K562 (cell line): ENCODE results near the gene KIF5A. TPM values are rescaled to one million over a fixed set of nuclear protein-coding genes. Genes with fewer than 3 reads are reported as not detected.
A peak's percentile ranks its signal among the peaks of the same experiment; 100 is the strongest.

ENCODE experiments used
- ATAC-seq: fragments of 200-7000 bp; cut with Tn5 transposase; 3 replicates; pipeline ENCODE4 v1.9.1; 2020; ENCODE audit warnings: moderate library complexity
- BruUV-seq: library from RNA; stranded (reverse); fragments of 400-500 nt; replicated peaks from 2 replicates; lab custom pipeline; 2021; lab: Mats Ljungman, UMichigan
- CTCF ChIA-PET: fragments of 300-600 bp; formaldehyde crosslinking; extraction: SDS; loops from one replicate; lab custom pipeline; 2021; ENCODE audit warnings: low intra/inter-chr PET ratio; lab: Yijun Ruan, JAX
- POLR2A ChIA-PET: fragments of 300-600, 350-650 bp; sonication (Branson Sonifier 250); formaldehyde crosslinking; extraction: SDS; loops from one replicate; lab custom pipeline; 2021; ENCODE audit warnings: antibody characterized with exemption, inconsistent platforms; lab: Yijun Ruan, JAX
- DNase-seq, 4 experiments: peaks; one replicate each; pipeline versions ENCODE4 v3.0.0 to v3.0.0-alpha.2; 2011 to 2018; ENCODE audit warnings: low spot score in 3 of 4, mixed read lengths in 3 of 4; ENCODE audit errors: extremely low read depth in 1 of 4
- FAIRE-seq: peaks from 2 replicates; lab custom pipeline; 2011; peaks lifted over from hg19 to GRCh38; lab: Jason Lieb, UNC
- H2AFZ ChIP-seq: 2 replicates; pipeline ENCODE4 v1.6.0; 2011; ENCODE audit warnings: low read depth, low read length, control low read depth, inconsistent platforms
- H3K27ac ChIP-seq: fragments of 200-600 bp; 3 replicates; pipeline ENCODE4 v1.8.0; 2011; ENCODE audit warnings: low read depth, mild to moderate bottlenecking, control low read depth, inconsistent platforms, low read length, moderate library complexity, mixed read lengths; ENCODE audit errors: extremely low read depth
- H3K27me3 ChIP-seq, 2 experiments: fragments of 300-600 bp in 1 of 2; 2 replicates in 1 of 2; 3 replicates in 1 of 2; pipeline versions ENCODE4 v1.6.0 to v1.8.0; 2011; ENCODE audit warnings: inconsistent platforms in 2 of 2, low read length in 2 of 2, mild to moderate bottlenecking in 1 of 2, mixed read lengths in 1 of 2, moderate library complexity in 1 of 2; ENCODE audit not compliant: control insufficient read depth in 2 of 2, insufficient read depth in 2 of 2
- H3K36me3 ChIP-seq: fragments of 300-600 bp; 3 replicates; pipeline ENCODE4 v1.8.0; 2011; ENCODE audit warnings: mild to moderate bottlenecking, low read length, inconsistent platforms; ENCODE audit not compliant: control insufficient read depth, insufficient read depth
- H3K4me1 ChIP-seq, 2 experiments: fragments of 200-600 bp in 1 of 2; replicated peaks in 1 of 2; 2 replicates in 1 of 2; 3 replicates in 1 of 2; pipeline versions ENCODE4 v1.5.1 to v1.8.0; 2011; ENCODE audit warnings: inconsistent platforms in 2 of 2, low read length in 2 of 2, mild to moderate bottlenecking in 1 of 2, mixed read lengths in 1 of 2, moderate library complexity in 1 of 2; ENCODE audit not compliant: control insufficient read depth in 2 of 2, insufficient read depth in 2 of 2
- H3K4me2 ChIP-seq: 2 replicates; pipeline ENCODE4 v1.6.1; 2011; ENCODE audit warnings: low read length, control low read depth, inconsistent platforms, mixed read lengths; ENCODE audit not compliant: insufficient read depth
- H3K4me3 ChIP-seq: fragments of 200-600 bp; sonication (generic), shearing (Covaris generic); 2 replicates; pipeline ENCODE4 v1.5.1; 2016; ENCODE audit warnings: control low read depth, inconsistent platforms
- H3K79me2 ChIP-seq: fragments of 200-600 bp; 3 replicates; pipeline ENCODE4 v1.8.0; 2011; ENCODE audit warnings: low read length, inconsistent platforms; ENCODE audit not compliant: control insufficient read depth, insufficient read depth
- H3K9ac ChIP-seq, 2 experiments: 2 replicates each; pipeline versions ENCODE4 v1.6.0 to v1.6.1; 2011; ENCODE audit warnings: low read depth in 2 of 2, low read length in 2 of 2, control low read depth in 1 of 2, inconsistent platforms in 1 of 2, mild to moderate bottlenecking in 1 of 2, mixed read lengths in 1 of 2; ENCODE audit not compliant: insufficient read depth in 1 of 2
- H3K9me1 ChIP-seq: one replicate; pipeline ENCODE4 v1.6.0; 2011; ENCODE audit warnings: inconsistent platforms, mild to moderate bottlenecking, low read length, moderate library complexity; ENCODE audit not compliant: control insufficient read depth, insufficient read depth
- H3K9me3 ChIP-seq: replicated peaks from 2 replicates; pipeline ENCODE4 v1.5.1; 2011; ENCODE audit warnings: low read depth, low read length, inconsistent platforms; ENCODE audit not compliant: control insufficient read depth, insufficient read depth
- H4K20me1 ChIP-seq: replicated peaks from 2 replicates; pipeline ENCODE4 v1.6.1; 2011; ENCODE audit warnings: low read length, inconsistent platforms, mixed read lengths; ENCODE audit not compliant: control insufficient read depth, insufficient read depth
- ATF1 ChIP-seq, 2 experiments: fragments of 450-650 bp in 1 of 2; IDR thresholded peaks; 2 replicates each; pipeline ENCODE4 v1.6.1; 2016; ENCODE audit warnings: missing compliant biosample characterization in 1 of 2, missing genetic modification characterization in 1 of 2
- C11orf30 ChIP-seq: fragments of 450-650 bp; IDR thresholded peaks from 2 replicates; pipeline ENCODE4 v1.6.1; 2016; ENCODE audit warnings: low read depth, mild to moderate bottlenecking
- HDAC1 ChIP-seq, 2 experiments: fragments of 450-650 bp; IDR thresholded peaks; 2 replicates each; pipeline ENCODE4 v1.6.1; 2016 to 2017; ENCODE audit warnings: inconsistent platforms in 1 of 2, mild to moderate bottlenecking in 1 of 2, moderate library complexity in 1 of 2
- IRF2 ChIP-seq: sonication (generic); formaldehyde crosslinking; IDR thresholded peaks from 2 replicates; pipeline ENCODE4 v1.8.1; 2022; ENCODE audit warnings: mild to moderate bottlenecking, missing genetic modification reagents
- POLR3G ChIP-seq: IDR thresholded peaks from 2 replicates; pipeline ENCODE4 v1.6.1; 2011; ENCODE audit not compliant: insufficient read length, insufficient replicate concordance; ENCODE audit errors: extremely low read depth
- SIRT6 ChIP-seq: IDR thresholded peaks from one replicate; pipeline ENCODE4 v1.6.1; 2012; ENCODE audit warnings: low read depth, mild to moderate bottlenecking, control low read depth, inconsistent platforms, low read length, moderate library complexity
- XRCC3 ChIP-seq: fragments of 450-650 bp; IDR thresholded peaks from 2 replicates; pipeline ENCODE4 v1.6.1; 2017; ENCODE audit warnings: mild to moderate bottlenecking, moderate library complexity
- ZBTB34 ChIP-seq: fragments of 250-450 bp; sonication (Bioruptor Pico); IDR thresholded peaks from 2 replicates; pipeline ENCODE4 v1.8.0; 2021; ENCODE audit warnings: mild to moderate bottlenecking, moderate library complexity
- ZNF274 ChIP-seq: IDR thresholded peaks from 2 replicates; pipeline ENCODE4 v1.6.1; 2011; ENCODE audit warnings: low read depth, mild to moderate bottlenecking, low read length, moderate library complexity, borderline replicate concordance
- ZNF316 ChIP-seq: fragments of 450-650 bp; IDR thresholded peaks from 2 replicates; pipeline ENCODE4 v1.6.1; 2016
- whole genome bisulfite sequencing: fragments of 100-300 bp; shearing (Covaris generic); methylation state at CpG from one replicate; pipeline ENCODE4 v1.1.6; 2016; ENCODE audit warnings: low coverage, mixed read lengths; ENCODE audit not compliant: insufficient coverage; ENCODE audit errors: missing lambda C conversion rate; 5-methylcytosine and 5-hydroxymethylcytosine counted together
- in situ Hi-C: fragments of 300-500 bp; cut with MboI; formaldehyde crosslinking; loops from 4 replicates; pipeline ENCODE4 v1.15.0; 2018; ENCODE audit warnings: inconsistent platforms, mixed read lengths
- intact Hi-C: fragments of 100-400 bp; cut with micrococcal nuclease; formaldehyde crosslinking; loops from 2 replicates; pipeline ENCODE4 v1.14.2; 2022
- polyA plus RNA-seq, 8 experiments: library from polyadenylated mRNA; depleted of rRNA in 4 of 8; stranded (reverse) in 5 of 8; unstranded in 3 of 8; fragments of >200 nt; fragmentation: Nextera tagmentation in 2 of 8; fragmentation: Illumina TruSeq in 1 of 8; extraction: Ambion mirVana in 2 of 8; extraction: Trizol in 1 of 8; gene quantifications; 2 replicates each; pipeline versions ENCODE4 v1.2.1 to v1.2.3, GENCODE V29; 2011 to 2014; ENCODE audit warnings: inconsistent platforms in 1 of 8, missing spikeins in 1 of 8
- total RNA-seq, 7 experiments: library from RNA; depleted of rRNA in 6 of 7; stranded (reverse); fragments of >200 nt in 6 of 7; fragmentation: Illumina TruSeq in 2 of 7; extraction: Trizol in 2 of 7; gene quantifications; 2 replicates each; pipeline versions ENCODE4 v1.2.1 to v1.2.3, GENCODE V29; 2011 to 2021; ENCODE audit warnings: low replicate concordance in 1 of 7
- TF ChIP-seq, protein P1 (sequence below): sonication (generic); formaldehyde crosslinking; IDR thresholded peaks from 2 replicates; pipeline ENCODE4 v1.8.1; 2023; ENCODE audit warnings: mild to moderate bottlenecking, missing genetic modification reagents
- TF ChIP-seq, protein P2 (sequence below): fragments of 250-450 bp; sonication (Bioruptor Pico); IDR thresholded peaks from 2 replicates; pipeline ENCODE4 v1.8.0; 2021; ENCODE audit warnings: moderate library complexity, mild to moderate bottlenecking, inconsistent platforms
- TF ChIP-seq, protein P3 (sequence below): fragments of 450-650 bp; IDR thresholded peaks from 2 replicates; pipeline ENCODE4 v1.7.0; 2016; ENCODE audit warnings: borderline replicate concordance

KIF5A gene
- total and polyA plus RNA-seq, 9 of the 15 experiments (the other 6 are each of a cell fraction or from before 2014, with no cell fraction given) = 3.4 to 17.7 (median 8.0) TPM

GRCh38 chr12:57606821-57607220 is 57.0 kb downstream of the KIF5A start (continued):
- TF ChIP-seq ZBTB34 (CRISPR knock-in tag) (no peak), POLR3G (no peak)
- TF ChIP-seq, protein P1, sequence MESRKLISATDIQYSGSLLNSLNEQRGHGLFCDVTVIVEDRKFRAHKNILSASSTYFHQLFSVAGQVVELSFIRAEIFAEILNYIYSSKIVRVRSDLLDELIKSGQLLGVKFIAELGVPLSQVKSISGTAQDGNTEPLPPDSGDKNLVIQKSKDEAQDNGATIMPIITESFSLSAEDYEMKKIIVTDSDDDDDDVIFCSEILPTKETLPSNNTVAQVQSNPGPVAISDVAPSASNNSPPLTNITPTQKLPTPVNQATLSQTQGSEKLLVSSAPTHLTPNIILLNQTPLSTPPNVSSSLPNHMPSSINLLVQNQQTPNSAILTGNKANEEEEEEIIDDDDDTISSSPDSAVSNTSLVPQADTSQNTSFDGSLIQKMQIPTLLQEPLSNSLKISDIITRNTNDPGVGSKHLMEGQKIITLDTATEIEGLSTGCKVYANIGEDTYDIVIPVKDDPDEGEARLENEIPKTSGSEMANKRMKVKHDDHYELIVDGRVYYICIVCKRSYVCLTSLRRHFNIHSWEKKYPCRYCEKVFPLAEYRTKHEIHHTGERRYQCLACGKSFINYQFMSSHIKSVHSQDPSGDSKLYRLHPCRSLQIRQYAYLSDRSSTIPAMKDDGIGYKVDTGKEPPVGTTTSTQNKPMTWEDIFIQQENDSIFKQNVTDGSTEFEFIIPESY = no peak

- Histone ChIP-seq H3K27me3 (no peaks in the 10 kb centered on the region), H3K27ac (no peak overlapping the region), H3K4me1 (peaks cover 42 to 51% of the 10 kb centered on the region in 2 experiments), H4K20me1 (no peaks in the 10 kb centered on the region), H3K9me3 (no peaks in the 10 kb centered on the region), H3K36me3 (no peaks in the 10 kb centered on the region; the same call in 2 of the 3 replicates), H3K9me1 (no peaks in the 10 kb centered on the region), H2AFZ (no peak overlapping the region), H3K4me3 (no peak overlapping the region), H3K4me2 (no peak overlapping the region), H3K79me2 (peaks cover 2% of the 10 kb centered on the region; the same call in 2 of the 3 replicates), H3K9ac (peak overlapping the region in 1 of 2 experiments; percentile 57; a peak in 1 of 4 replicates)
- DNase-seq (no peak), ATAC-seq (no peak), FAIRE-seq (peak; percentile 44)
- 63% methylated on average over 11 of the region's 12 CpGs for WGBS
- in situ Hi-C loops (no loop called here), intact Hi-C loops (no loop called here)
- no TSS peak for BruUV-seq
- ChIA-PET POLR2A (interaction anchor here (0.6 to 2.0 kb wide), 6 partner anchors 9 to 124 kb away, joined by 3 to 19 read pairs (median 4); partner anchors contain the start of gene PIP4K2C), CTCF (no interaction called here)
- peak; percentile 56 for TF ChIP-seq ZNF316
- TF ChIP-seq C11orf30 = peak; percentile 36; the same call in 1 of the 2 replicates
- TF ChIP-seq ATF1 (CRISPR knock-in tag; IDR thresholded peaks at IDR 0.05) = no peak
- no peak for TF ChIP-seq ATF1 (tag; IDR thresholded peaks at IDR 0.05)
- no peak for TF ChIP-seq SIRT6
- no peak for TF ChIP-seq IRF2
- TF ChIP-seq, protein P2, sequence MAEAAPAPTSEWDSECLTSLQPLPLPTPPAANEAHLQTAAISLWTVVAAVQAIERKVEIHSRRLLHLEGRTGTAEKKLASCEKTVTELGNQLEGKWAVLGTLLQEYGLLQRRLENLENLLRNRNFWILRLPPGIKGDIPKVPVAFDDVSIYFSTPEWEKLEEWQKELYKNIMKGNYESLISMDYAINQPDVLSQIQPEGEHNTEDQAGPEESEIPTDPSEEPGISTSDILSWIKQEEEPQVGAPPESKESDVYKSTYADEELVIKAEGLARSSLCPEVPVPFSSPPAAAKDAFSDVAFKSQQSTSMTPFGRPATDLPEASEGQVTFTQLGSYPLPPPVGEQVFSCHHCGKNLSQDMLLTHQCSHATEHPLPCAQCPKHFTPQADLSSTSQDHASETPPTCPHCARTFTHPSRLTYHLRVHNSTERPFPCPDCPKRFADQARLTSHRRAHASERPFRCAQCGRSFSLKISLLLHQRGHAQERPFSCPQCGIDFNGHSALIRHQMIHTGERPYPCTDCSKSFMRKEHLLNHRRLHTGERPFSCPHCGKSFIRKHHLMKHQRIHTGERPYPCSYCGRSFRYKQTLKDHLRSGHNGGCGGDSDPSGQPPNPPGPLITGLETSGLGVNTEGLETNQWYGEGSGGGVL = no peak
- TF ChIP-seq XRCC3 = no peak
- TF ChIP-seq, protein P3, sequence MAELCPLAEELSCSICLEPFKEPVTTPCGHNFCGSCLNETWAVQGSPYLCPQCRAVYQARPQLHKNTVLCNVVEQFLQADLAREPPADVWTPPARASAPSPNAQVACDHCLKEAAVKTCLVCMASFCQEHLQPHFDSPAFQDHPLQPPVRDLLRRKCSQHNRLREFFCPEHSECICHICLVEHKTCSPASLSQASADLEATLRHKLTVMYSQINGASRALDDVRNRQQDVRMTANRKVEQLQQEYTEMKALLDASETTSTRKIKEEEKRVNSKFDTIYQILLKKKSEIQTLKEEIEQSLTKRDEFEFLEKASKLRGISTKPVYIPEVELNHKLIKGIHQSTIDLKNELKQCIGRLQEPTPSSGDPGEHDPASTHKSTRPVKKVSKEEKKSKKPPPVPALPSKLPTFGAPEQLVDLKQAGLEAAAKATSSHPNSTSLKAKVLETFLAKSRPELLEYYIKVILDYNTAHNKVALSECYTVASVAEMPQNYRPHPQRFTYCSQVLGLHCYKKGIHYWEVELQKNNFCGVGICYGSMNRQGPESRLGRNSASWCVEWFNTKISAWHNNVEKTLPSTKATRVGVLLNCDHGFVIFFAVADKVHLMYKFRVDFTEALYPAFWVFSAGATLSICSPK = no peak
- no peak for TF ChIP-seq ZNF274
- TF ChIP-seq HDAC1 (IDR thresholded peaks at IDR 0.05) = no peak
These were observed 58.3 kb downstream of the KIF5A start for GRCh38 chr12:57607958-57608663.
